ENCODE measurements around the gene OCRL. TPM values are rescaled to one million over a fixed set of nuclear protein-coding genes. Genes with fewer than 3 reads are reported as not detected.

The OCRL gene
- total and polyA plus RNA-seq, 4 donors: 8.6 to 20.2 (median 14.0) TPM

DNA sequence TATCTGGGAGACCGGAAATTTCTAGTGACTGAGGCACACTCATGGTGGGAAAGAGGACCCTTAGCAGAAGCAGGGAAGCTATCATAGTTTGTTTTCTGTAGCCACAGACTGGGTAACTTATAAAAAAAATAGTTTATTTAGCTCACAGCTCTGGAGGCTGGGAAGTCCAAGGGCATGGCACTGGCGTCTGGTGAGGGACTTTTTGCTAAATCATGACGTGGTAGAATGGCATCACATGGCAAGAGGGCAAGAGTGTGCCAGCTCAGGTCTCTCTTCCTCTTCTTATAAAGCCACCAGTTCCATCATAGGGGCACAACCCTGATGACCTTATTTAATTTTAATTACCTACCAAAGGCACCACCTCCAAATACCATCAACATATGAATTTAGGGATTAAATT lies 101.4 kb downstream of the OCRL start:
- TF ChIP-seq, protein P1, sequence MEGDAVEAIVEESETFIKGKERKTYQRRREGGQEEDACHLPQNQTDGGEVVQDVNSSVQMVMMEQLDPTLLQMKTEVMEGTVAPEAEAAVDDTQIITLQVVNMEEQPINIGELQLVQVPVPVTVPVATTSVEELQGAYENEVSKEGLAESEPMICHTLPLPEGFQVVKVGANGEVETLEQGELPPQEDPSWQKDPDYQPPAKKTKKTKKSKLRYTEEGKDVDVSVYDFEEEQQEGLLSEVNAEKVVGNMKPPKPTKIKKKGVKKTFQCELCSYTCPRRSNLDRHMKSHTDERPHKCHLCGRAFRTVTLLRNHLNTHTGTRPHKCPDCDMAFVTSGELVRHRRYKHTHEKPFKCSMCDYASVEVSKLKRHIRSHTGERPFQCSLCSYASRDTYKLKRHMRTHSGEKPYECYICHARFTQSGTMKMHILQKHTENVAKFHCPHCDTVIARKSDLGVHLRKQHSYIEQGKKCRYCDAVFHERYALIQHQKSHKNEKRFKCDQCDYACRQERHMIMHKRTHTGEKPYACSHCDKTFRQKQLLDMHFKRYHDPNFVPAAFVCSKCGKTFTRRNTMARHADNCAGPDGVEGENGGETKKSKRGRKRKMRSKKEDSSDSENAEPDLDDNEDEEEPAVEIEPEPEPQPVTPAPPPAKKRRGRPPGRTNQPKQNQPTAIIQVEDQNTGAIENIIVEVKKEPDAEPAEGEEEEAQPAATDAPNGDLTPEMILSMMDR (IDR thresholded peaks at IDR 0.05; ENCODE audit: control extremely low read depth, extremely low read depth): no peak
- DNase-seq (no peak), ATAC-seq (ENCODE audit: insufficient read depth, low FRiP score) (no peak)
- Histone ChIP-seq H3K27me3 (ENCODE audit: control insufficient read depth in 3 of 3, insufficient read depth in 3 of 3, low read length in 2 of 3) (peaks cover 0 to 5% (median 0%) of the 10 kb centered on the region in 3 donors), H3K9me3 (ENCODE audit: control insufficient read depth in 4 of 4, insufficient read depth in 3 of 4, low read length in 3 of 4) (peaks cover 0 to 9% (median 0%) of the 10 kb centered on the region in 4 donors), H3K4me3 (no peak overlapping the region), H3K9ac (ENCODE audit: insufficient read depth in 1 of 2, low read length in 2 of 2) (no peak overlapping the region), H3K4me1 (ENCODE audit: control insufficient read depth in 5 of 5, insufficient read depth in 5 of 5, low read length in 5 of 5) (peaks cover 0 to 9% (median 0%) of the 10 kb centered on the region in 5 donors), H3K36me3 (ENCODE audit: control insufficient read depth in 4 of 4, insufficient read depth in 4 of 4, low read length in 4 of 4) (no peaks in the 10 kb centered on the region), H3K27ac (ENCODE audit: low read depth in 1 of 2, low read length in 1 of 2) (no peak overlapping the region)
- WGBS, 2 donors: 53 to 67% methylated on average over 3 of the region's 3 CpGs

DNA sequence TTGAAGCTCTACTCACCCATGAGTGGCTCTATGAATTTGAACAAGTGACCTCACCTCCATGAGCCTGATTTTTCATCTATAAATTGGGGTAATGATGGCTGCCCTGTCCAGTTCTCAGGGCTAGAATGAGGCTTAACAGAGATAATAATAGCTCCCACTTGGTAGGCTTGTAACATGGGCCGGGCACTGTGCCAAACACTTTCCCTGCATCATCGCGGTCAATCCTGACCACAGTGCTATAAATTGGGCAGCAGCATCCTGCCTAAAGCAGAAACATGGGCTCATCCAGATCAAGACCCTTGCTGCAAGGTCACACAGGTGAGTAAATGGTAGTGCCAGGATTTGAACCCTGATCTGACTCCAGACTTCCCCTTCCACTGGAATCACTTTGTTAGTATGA lies 101.9 kb downstream of the OCRL start:
- H3K27ac ChIP-seq (ENCODE audit: low read depth in 1 of 2, low read length in 1 of 2): no peak overlapping the region
- peaks cover 0 to 9% (median 0%) of the 10 kb centered on the region in 4 donors for H3K9me3 ChIP-seq (ENCODE audit: control insufficient read depth in 4 of 4, insufficient read depth in 3 of 4, low read length in 3 of 4)
- H3K27me3 ChIP-seq (ENCODE audit: control insufficient read depth in 3 of 3, insufficient read depth in 3 of 3, low read length in 2 of 3): peaks cover 0 to 2% (median 0%) of the 10 kb centered on the region in 3 donors
- DNase-seq (peak in 1 of 3 donors; percentile 41), ATAC-seq (ENCODE audit: insufficient read depth, low FRiP score) (no peak)
- TF ChIP-seq, protein P1 (IDR thresholded peaks at IDR 0.05; ENCODE audit: control extremely low read depth, extremely low read depth): no peak
- peaks cover 0 to 14% (median 0%) of the 10 kb centered on the region in 5 donors for H3K4me1 ChIP-seq (ENCODE audit: control insufficient read depth in 5 of 5, insufficient read depth in 5 of 5, low read length in 5 of 5)
- 19 to 59% methylated on average over 3 of the region's 3 CpGs for WGBS, 2 donors
- no peak overlapping the region for H3K9ac ChIP-seq (ENCODE audit: insufficient read depth in 1 of 2, low read length in 2 of 2)
- no peak overlapping the region for H3K4me3 ChIP-seq
- H3K36me3 ChIP-seq (ENCODE audit: control insufficient read depth in 4 of 4, insufficient read depth in 4 of 4, low read length in 4 of 4): no peaks in the 10 kb centered on the region

Small RNAs within 50 kb of the gene (small RNA-seq; reads per million reads assigned to genes)
- gene RF01169 (ENCODE audit: low replicate concordance): not detected

Other genes with a start within 250 kb of the OCRL start
- 100 to 1,000 TPM in 1 of 2 donors, 10 to 100 TPM in 1; 21.3 to 104 TPM for gene SMARCA1, start 16.8 kb upstream of the OCRL start, total RNA-seq
- 10 to 100 TPM in 1 of 2 donors, 1 to 10 TPM in 1; 7.8 to 10.1 TPM for gene SMARCA1, start 16.8 kb upstream of the OCRL start, polyA plus RNA-seq
- gene APLN, start 114.7 kb downstream of the OCRL start, total RNA-seq: 1 to 10 TPM; 1.8 to 3.9 TPM
- 10 to 100 TPM in 1 of 2 donors, 1 to 10 TPM in 1; 7.5 to 10.4 TPM for gene APLN, start 114.7 kb downstream of the OCRL start, polyA plus RNA-seq
- gene XPNPEP2, start 198.7 kb downstream of the OCRL start, total RNA-seq: 1 to 10 TPM; 1.9 to 2.1 TPM
- under 1 TPM; 0.61 to 0.71 TPM for gene XPNPEP2, start 198.7 kb downstream of the OCRL start, polyA plus RNA-seq
- 10 to 100 TPM; 12.0 to 51.7 TPM for gene SASH3, start 239.7 kb downstream of the OCRL start, total RNA-seq
- gene SASH3, start 239.7 kb downstream of the OCRL start, polyA plus RNA-seq: 10 to 100 TPM; 13.5 to 90.1 TPM

Measured in lung (tissue), 13 donors.